ENCODE measurements around the gene GPN2.
"Not testable (repeated sequence)": the region's sequence is repeated elsewhere in the genome, so short reads cannot be mapped to it uniquely, and the experiment has no call there.

Gene GPN2

DNA sequence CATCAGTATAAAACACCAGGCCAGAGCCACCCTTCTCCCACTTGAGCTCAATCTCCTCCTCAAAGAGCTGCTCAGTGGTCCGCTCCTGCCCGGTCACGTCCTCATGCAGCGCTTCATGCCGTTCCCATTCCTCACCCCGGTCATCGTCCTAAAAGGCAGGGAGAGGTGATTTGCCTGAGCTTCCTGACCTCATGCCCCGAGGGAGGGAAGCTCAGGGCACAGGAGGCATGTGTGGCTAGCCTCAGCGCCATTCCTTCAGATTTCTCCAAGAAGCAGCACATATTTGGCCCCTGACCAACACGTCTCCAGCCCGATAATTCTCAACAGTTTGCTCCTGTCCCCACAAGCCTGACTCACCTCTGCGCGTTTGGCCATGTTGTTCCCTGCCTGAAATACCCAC, 4.2 kb upstream of the GPN2 start:
- no peak overlapping the region for H3K9ac ChIP-seq (ENCODE audit: low read length)
- H3K4me3 ChIP-seq (ENCODE audit: low read length) = no peak overlapping the region
- H3K36me3 ChIP-seq (ENCODE audit: control insufficient read depth, low read depth, low read length) = peaks cover 32% of the 10 kb centered on the region
- no peak overlapping the region for H3K27ac ChIP-seq (ENCODE audit: low read length)
- H3K27me3 ChIP-seq (ENCODE audit: control insufficient read depth, insufficient read depth, low read length) = no peaks in the 10 kb centered on the region
- no peaks in the 10 kb centered on the region for H3K4me1 ChIP-seq (ENCODE audit: control insufficient read depth, low read depth, low read length)
- H3K9me3 ChIP-seq (ENCODE audit: control insufficient read depth, low read depth, low read length) = no peaks in the 10 kb centered on the region

DNA sequence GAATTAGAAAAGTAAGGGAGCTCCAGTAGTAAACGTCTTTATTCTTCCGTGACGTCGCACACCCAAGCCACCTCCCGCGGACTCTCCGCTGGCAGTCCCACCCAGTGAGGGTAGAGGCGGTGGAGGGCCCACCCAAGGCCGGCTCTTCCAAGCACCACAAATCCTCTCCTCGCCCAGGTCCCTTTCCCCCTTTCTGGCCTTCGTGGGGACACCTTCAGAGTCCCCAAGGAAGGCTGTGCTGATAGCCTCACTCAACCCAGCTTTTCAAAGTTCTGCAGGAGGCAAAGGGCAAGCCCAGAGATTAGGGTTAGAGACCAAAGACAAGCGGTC, 349 bp upstream of the GPN2 start:
- no peaks in the 10 kb centered on the region for H3K27me3 ChIP-seq (ENCODE audit: control insufficient read depth, insufficient read depth, low read length)
- peaks cover 35% of the 10 kb centered on the region for H3K36me3 ChIP-seq (ENCODE audit: control insufficient read depth, low read depth, low read length)
- no peaks in the 10 kb centered on the region for H3K4me1 ChIP-seq (ENCODE audit: control insufficient read depth, low read depth, low read length)
- H3K9ac ChIP-seq (ENCODE audit: low read length) = peak overlapping the region; percentile 41
- no peak overlapping the region for H3K27ac ChIP-seq (ENCODE audit: low read length)
- H3K9me3 ChIP-seq (ENCODE audit: control insufficient read depth, low read depth, low read length) = no peaks in the 10 kb centered on the region
- peak overlapping the region; percentile 82 for H3K4me3 ChIP-seq (ENCODE audit: low read length)

DNA sequence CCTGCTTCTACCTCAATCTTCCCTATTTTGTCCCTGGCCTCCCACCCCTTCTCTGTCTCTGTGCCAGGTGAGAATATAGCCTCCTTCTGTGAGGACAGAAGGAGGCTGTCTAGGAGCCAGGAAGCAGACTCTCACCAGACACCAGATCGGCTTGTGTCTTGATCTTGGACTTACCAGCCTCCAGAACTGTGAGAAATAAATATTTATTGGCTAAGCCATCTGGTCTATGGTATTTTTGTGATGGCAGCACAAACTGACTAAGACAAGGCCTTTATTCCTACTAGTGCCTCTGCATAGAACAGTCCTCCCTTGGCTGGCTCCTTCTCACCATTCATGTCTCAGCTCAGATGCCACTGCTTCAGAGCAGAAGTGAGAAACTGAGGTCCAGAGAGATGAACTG, 1.9 kb downstream of the GPN2 start:
- Histone ChIP-seq H3K27ac (ENCODE audit: low read length) (no peak overlapping the region), H3K4me3 (ENCODE audit: low read length) (no peak overlapping the region), H3K27me3 (ENCODE audit: control insufficient read depth, insufficient read depth, low read length) (no peaks in the 10 kb centered on the region), H3K36me3 (ENCODE audit: control insufficient read depth, low read depth, low read length) (peaks cover 46% of the 10 kb centered on the region), H3K9ac (ENCODE audit: low read length) (no peak overlapping the region), H3K9me3 (ENCODE audit: control insufficient read depth, low read depth, low read length) (no peaks in the 10 kb centered on the region), H3K4me1 (ENCODE audit: control insufficient read depth, low read depth, low read length) (no peaks in the 10 kb centered on the region)

DNA sequence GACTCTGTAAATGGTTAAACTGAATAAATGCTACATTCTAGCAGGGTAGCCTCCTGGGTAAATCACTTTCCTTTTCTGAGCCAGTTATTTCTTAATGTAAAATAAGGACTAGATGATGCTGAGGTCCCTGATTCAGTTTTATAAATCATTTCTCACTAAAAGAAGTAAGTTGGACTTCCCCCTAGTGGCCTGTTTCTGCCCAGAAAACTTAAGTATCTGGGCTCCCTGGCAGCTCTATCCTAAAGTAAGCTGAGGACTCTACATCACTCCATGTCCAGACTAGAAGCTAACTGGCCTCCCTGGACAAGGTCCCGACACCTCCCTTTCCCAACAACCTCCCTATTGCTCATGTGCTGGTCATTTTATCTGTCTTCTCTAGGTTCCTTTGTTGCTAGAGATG, 3.0 kb downstream of the GPN2 start:
- Histone ChIP-seq H3K4me3 (ENCODE audit: low read length) (no peak overlapping the region), H3K36me3 (ENCODE audit: control insufficient read depth, low read depth, low read length) (peaks cover 47% of the 10 kb centered on the region), H3K27me3 (ENCODE audit: control insufficient read depth, insufficient read depth, low read length) (no peaks in the 10 kb centered on the region), H3K9me3 (ENCODE audit: control insufficient read depth, low read depth, low read length) (no peaks in the 10 kb centered on the region), H3K4me1 (ENCODE audit: control insufficient read depth, low read depth, low read length) (no peaks in the 10 kb centered on the region), H3K9ac (ENCODE audit: low read length) (no peak overlapping the region), H3K27ac (ENCODE audit: low read length) (no peak overlapping the region)

DNA sequence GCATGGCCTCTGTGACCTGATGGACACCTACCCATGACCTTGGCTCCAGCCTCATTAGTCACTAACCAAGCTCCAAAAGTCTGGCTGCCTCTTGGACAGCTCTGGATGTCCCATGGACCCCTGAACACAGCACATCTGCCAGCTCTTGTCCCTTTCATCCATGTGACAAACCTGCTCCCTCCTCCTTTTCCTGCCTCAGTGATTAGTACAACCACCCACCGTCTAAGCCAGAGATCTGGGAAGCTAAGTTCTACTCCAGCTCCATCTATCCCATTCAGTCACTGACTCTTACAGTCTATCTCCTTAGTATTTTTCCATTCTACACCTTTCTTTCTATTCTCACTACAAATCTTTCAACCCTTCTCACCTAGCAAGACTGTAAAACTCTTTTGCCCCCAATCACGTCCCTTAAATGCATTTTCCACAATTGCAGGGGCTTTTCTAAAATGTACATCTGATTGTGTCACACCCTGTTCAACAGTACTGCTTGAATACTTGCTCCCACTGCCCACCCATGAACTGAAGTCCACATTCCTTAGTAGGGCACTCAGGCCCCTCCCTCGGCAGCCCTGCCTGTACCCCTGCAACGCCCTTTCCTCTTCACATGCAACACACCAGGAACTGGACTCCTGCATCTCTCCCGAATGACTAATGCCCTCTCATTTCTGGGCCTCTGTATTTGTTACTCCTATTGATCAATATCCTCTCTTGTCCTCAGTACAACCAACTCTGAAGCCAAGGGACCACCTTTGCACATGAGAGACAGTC, 7.2 kb downstream of the GPN2 start:
- Histone ChIP-seq H3K36me3 (ENCODE audit: control insufficient read depth, low read depth, low read length) (peaks cover 57% of the 10 kb centered on the region), H3K27ac (ENCODE audit: low read length) (no peak overlapping the region), H3K9me3 (ENCODE audit: control insufficient read depth, low read depth, low read length) (no peaks in the 10 kb centered on the region), H3K9ac (ENCODE audit: low read length) (no peak overlapping the region), H3K4me1 (ENCODE audit: control insufficient read depth, low read depth, low read length) (no peaks in the 10 kb centered on the region), H3K4me3 (ENCODE audit: low read length) (no peak overlapping the region), H3K27me3 (ENCODE audit: control insufficient read depth, insufficient read depth, low read length) (no peaks in the 10 kb centered on the region)

DNA sequence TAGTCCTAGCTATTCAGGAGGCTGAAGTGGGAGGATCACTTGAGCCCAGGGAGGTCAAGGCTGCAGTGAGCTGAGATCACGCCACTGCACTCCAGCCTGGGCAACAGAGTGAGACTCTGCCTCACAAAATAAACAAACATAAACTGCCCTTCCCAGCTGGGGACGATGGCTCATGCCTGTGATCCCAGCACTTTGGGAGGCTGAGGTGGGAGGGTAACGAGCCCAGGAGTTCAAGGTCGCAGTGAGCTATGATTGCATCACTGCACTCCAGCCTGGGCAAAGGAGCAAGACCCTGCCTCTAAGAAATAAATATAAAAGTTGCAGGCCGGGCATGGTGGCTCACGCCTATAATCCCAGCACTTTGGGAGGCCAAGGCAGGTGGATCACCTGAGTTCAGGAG, 8.5 kb downstream of the GPN2 start:
- peaks cover 61% of the 10 kb centered on the region for H3K36me3 ChIP-seq (ENCODE audit: control insufficient read depth, low read depth, low read length)
- not testable (repeated sequence) for H3K27ac ChIP-seq (ENCODE audit: low read length); H3K4me3 ChIP-seq (ENCODE audit: low read length); H3K4me1 ChIP-seq (ENCODE audit: control insufficient read depth, low read depth, low read length); H3K9me3 ChIP-seq (ENCODE audit: control insufficient read depth, low read depth, low read length); H3K9ac ChIP-seq (ENCODE audit: low read length); H3K27me3 ChIP-seq (ENCODE audit: control insufficient read depth, insufficient read depth, low read length)

DNA sequence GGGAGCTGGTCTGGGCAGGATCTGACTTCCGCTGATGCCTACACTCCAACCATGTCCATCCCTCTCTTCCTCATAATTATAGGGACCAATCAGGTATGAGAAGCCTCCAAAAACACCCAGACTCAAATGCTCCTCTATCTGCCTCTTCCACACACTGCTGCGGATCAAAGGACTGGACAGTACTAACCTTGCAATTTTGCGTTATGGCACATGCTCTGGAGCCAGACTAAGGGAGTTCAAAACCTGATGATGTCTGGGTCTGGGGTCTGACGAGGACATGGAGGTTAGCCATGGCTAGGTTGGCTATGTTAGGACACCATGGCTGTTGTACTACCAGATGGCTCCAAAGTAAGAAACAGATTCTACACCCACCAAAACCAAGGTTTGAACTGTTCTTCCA, 10.3 kb downstream of the GPN2 start:
- H3K36me3 ChIP-seq (ENCODE audit: control insufficient read depth, low read depth, low read length) = peaks cover 46% of the 10 kb centered on the region
- H3K4me1 ChIP-seq (ENCODE audit: control insufficient read depth, low read depth, low read length) = no peaks in the 10 kb centered on the region
- H3K4me3 ChIP-seq (ENCODE audit: low read length) = no peak overlapping the region
- H3K27ac ChIP-seq (ENCODE audit: low read length) = no peak overlapping the region
- H3K9ac ChIP-seq (ENCODE audit: low read length) = no peak overlapping the region
- no peaks in the 10 kb centered on the region for H3K27me3 ChIP-seq (ENCODE audit: control insufficient read depth, insufficient read depth, low read length)
- no peaks in the 10 kb centered on the region for H3K9me3 ChIP-seq (ENCODE audit: control insufficient read depth, low read depth, low read length)

DNA sequence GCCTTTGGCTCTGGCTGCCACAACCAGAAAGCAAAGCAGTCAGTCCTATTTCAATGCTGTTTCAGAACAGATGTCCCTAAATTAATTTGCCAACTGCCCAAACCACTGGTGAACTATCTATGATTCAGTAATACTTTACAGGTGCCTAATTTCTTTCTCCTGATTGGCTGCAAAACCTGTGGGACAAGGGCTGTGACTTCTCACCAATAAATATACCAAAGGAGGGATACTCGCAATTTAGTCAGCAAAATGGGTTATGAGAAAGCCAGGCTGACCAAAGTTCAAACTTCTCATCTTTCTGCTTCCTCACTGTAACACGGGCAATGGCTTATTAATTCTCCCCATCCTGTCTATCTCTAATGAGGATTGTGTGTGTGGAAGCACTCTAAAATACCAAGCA, 12.8 kb downstream of the GPN2 start:
- H3K9me3 ChIP-seq (ENCODE audit: control insufficient read depth, low read depth, low read length) = no peaks in the 10 kb centered on the region
- no peak overlapping the region for H3K4me3 ChIP-seq (ENCODE audit: low read length)
- no peaks in the 10 kb centered on the region for H3K4me1 ChIP-seq (ENCODE audit: control insufficient read depth, low read depth, low read length)
- no peaks in the 10 kb centered on the region for H3K27me3 ChIP-seq (ENCODE audit: control insufficient read depth, insufficient read depth, low read length)
- peaks cover 22% of the 10 kb centered on the region for H3K36me3 ChIP-seq (ENCODE audit: control insufficient read depth, low read depth, low read length)
- H3K9ac ChIP-seq (ENCODE audit: low read length) = no peak overlapping the region
- no peak overlapping the region for H3K27ac ChIP-seq (ENCODE audit: low read length)

DNA sequence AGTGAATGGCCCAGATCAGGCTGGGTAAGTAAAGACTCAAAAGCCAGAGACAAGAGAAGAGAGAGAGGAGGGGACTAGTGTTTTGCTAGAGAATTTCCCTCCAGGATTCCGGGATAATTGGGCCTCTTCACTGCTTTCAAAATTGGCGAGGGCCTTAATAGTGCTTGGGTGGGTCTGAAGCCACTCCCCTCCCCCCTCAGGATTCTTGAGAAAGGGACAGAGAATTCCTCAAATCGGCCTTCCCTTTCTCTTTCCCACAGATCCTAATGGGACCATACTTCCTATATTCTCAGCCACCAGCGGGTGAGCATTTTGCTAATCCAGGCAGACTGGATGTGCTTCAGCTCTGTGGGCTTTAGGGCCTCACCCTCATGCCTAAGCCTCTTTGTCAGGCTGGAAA, 15.2 kb downstream of the GPN2 start:
- Histone ChIP-seq H3K27me3 (ENCODE audit: control insufficient read depth, insufficient read depth, low read length) (no peaks in the 10 kb centered on the region), H3K27ac (ENCODE audit: low read length) (no peak overlapping the region), H3K9me3 (ENCODE audit: control insufficient read depth, low read depth, low read length) (no peaks in the 10 kb centered on the region), H3K4me3 (ENCODE audit: low read length) (no peak overlapping the region), H3K36me3 (ENCODE audit: control insufficient read depth, low read depth, low read length) (peaks cover 9% of the 10 kb centered on the region), H3K4me1 (ENCODE audit: control insufficient read depth, low read depth, low read length) (no peaks in the 10 kb centered on the region), H3K9ac (ENCODE audit: low read length) (no peak overlapping the region)

DNA sequence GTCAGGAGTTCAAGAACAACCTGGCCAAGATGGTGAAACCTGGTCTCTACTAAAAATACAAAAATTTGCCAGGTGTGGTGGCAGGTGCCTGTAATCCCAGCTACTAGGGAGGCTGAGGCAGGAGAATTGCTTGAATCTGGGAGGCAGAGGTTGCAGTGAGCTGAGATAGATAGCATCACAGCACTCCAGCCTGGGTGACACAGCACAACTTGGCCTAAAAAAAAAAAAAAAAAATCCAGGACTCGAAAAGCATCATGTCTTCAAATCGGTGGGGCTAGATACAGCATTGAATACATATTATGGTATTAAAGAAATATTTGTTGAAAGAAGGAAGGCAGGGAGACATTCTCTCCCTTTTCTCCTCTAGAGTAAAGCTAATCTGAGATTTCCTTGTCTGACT, 17.0 kb downstream of the GPN2 start:
- not testable (repeated sequence) for H3K4me1 ChIP-seq (ENCODE audit: control insufficient read depth, low read depth, low read length); H3K27ac ChIP-seq (ENCODE audit: low read length); H3K27me3 ChIP-seq (ENCODE audit: control insufficient read depth, insufficient read depth, low read length); H3K4me3 ChIP-seq (ENCODE audit: low read length); H3K9ac ChIP-seq (ENCODE audit: low read length); H3K36me3 ChIP-seq (ENCODE audit: control insufficient read depth, low read depth, low read length); H3K9me3 ChIP-seq (ENCODE audit: control insufficient read depth, low read depth, low read length)

DNA sequence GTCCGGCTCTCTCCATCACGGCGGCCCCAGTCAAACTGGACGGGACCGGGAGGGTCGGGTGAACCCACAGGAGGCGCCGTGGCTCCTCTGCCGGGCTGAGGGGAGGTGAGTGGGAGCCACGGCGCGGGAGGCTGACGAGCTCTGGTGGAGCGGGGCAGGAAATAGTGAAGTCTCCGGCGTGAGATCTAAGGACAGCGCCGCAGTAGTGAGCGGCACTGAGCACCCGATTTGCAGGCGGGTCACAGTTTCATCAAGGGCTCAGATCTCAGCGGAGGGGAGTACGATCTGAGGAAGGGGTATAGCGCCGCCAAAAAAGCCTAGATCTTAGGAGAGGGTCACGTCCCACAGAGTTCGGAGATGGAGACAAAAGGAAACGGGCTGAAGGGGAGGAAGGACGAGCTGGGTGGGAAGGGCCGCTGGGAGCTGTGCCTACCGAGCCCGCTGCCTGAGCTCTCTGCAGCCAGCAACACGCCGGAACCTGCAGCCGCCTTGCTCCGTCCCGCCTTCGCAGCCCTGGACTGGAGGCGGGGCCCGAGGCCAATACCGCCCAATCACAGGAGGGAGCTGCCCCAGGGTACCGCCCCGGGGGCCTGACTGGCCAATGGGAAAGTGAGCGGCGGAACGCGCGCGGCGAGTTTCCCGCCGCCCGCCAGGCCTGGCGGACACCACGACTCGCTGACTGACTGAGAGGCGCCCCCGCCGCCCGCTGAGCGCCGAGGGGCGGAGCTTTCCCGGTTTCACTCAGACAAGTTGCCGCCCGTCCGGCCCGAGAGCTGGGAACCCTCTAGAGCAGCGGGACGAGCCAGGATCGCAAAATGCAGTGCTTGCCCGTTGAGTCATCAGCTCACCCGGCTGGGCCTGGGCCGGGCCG, 25.2 kb downstream of the GPN2 start:
- Histone ChIP-seq H3K4me3 (ENCODE audit: low read length) (peak overlapping the region; percentile 64), H3K9me3 (ENCODE audit: control insufficient read depth, low read depth, low read length) (no peaks in the 10 kb centered on the region), H3K4me1 (ENCODE audit: control insufficient read depth, low read depth, low read length) (peaks cover 5% of the 10 kb centered on the region), H3K9ac (ENCODE audit: low read length) (peak overlapping the region; percentile 61), H3K27me3 (ENCODE audit: control insufficient read depth, insufficient read depth, low read length) (peaks cover 12% of the 10 kb centered on the region), H3K36me3 (ENCODE audit: control insufficient read depth, low read depth, low read length) (no peaks in the 10 kb centered on the region), H3K27ac (ENCODE audit: low read length) (no peak overlapping the region)

DNA sequence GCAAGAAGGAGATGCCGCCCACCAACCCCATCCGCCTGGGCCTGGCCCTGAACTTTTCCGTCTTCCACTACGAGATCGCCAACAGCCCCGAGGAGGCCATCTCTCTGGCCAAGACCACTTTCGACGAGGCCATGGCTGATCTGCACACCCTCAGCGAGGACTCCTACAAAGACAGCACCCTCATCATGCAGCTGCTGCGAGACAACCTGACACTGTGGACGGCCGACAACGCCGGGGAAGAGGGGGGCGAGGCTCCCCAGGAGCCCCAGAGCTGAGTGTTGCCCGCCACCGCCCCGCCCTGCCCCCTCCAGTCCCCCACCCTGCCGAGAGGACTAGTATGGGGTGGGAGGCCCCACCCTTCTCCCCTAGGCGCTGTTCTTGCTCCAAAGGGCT, 26.4 kb downstream of the GPN2 start:
- Histone ChIP-seq H3K27me3 (ENCODE audit: control insufficient read depth, insufficient read depth, low read length) (peaks cover 12% of the 10 kb centered on the region), H3K4me1 (ENCODE audit: control insufficient read depth, low read depth, low read length) (peaks cover 5% of the 10 kb centered on the region), H3K27ac (ENCODE audit: low read length) (no peak overlapping the region), H3K36me3 (ENCODE audit: control insufficient read depth, low read depth, low read length) (no peaks in the 10 kb centered on the region), H3K9me3 (ENCODE audit: control insufficient read depth, low read depth, low read length) (no peaks in the 10 kb centered on the region), H3K4me3 (ENCODE audit: low read length) (no peak overlapping the region), H3K9ac (ENCODE audit: low read length) (no peak overlapping the region)
